GM23248 (cell line): ENCODE data around the gene RPS6KA6. TPM values are rescaled to one million over a fixed set of nuclear protein-coding genes. Genes with fewer than 3 reads are reported as not detected.
A peak's percentile ranks its signal among the peaks of the same experiment; 100 is the strongest.

ENCODE experiments used
- DNase-seq: peaks from one replicate; pipeline ENCODE4 v3.0.0-alpha.2; 2015
- H2AFZ ChIP-seq: fragments of 200-600 bp; sonication (generic); 2 replicates; pipeline ENCODE4 v1.6.1; 2016; ENCODE audit warnings: antibody characterized with exemption
- H3F3A ChIP-seq: fragments of 200-600 bp; sonication (generic); 2 replicates; pipeline ENCODE4 v1.6.1; 2016; ENCODE audit warnings: mild to moderate bottlenecking, antibody characterized with exemption, mixed run types; ENCODE audit not compliant: insufficient read depth
- H3K27ac ChIP-seq: fragments of 200-600 bp; sonication (generic); 2 replicates; pipeline ENCODE4 v1.5.1; 2016; ENCODE audit warnings: mild to moderate bottlenecking
- H3K27me3 ChIP-seq: fragments of 200-600 bp; sonication (generic); replicated peaks from 2 replicates; pipeline ENCODE4 v1.6.1; 2016; ENCODE audit warnings: mild to moderate bottlenecking; ENCODE audit not compliant: insufficient read depth
- H3K36me3 ChIP-seq: fragments of 200-600 bp; sonication (generic); 2 replicates; pipeline ENCODE4 v1.6.1; 2016; ENCODE audit warnings: low read depth, mild to moderate bottlenecking
- H3K4me1 ChIP-seq: fragments of 200-600 bp; sonication (generic); 2 replicates; pipeline ENCODE4 v1.6.1; 2016; ENCODE audit warnings: mild to moderate bottlenecking; ENCODE audit not compliant: insufficient read depth
- H3K4me2 ChIP-seq: fragments of 200-600 bp; sonication (generic); one replicate; pipeline ENCODE4 v1.6.1; 2016; ENCODE audit warnings: mild to moderate bottlenecking; ENCODE audit not compliant: unreplicated experiment
- H3K4me3 ChIP-seq: fragments of 200-600 bp; sonication (generic); 2 replicates; pipeline ENCODE4 v1.5.1; 2016; ENCODE audit warnings: mild to moderate bottlenecking
- H3K79me2 ChIP-seq: fragments of 200-600 bp; sonication (generic); 2 replicates; pipeline ENCODE4 v1.6.1; 2016; ENCODE audit warnings: mild to moderate bottlenecking; ENCODE audit not compliant: insufficient read depth
- H3K9ac ChIP-seq: fragments of 200-600 bp; sonication (generic); 2 replicates; pipeline ENCODE4 v1.6.1; 2016; ENCODE audit warnings: mild to moderate bottlenecking
- H3K9me2 ChIP-seq: fragments of 200-600 bp; sonication (generic); 2 replicates; pipeline ENCODE4 v1.6.1; 2016; ENCODE audit warnings: mixed run types, mild to moderate bottlenecking, moderate library complexity; ENCODE audit not compliant: insufficient read depth
- H3K9me3 ChIP-seq: fragments of 200-600 bp; sonication (generic); one replicate; pipeline ENCODE4 v1.6.1; 2017; ENCODE audit warnings: low read depth
- H4K20me1 ChIP-seq: fragments of 200-600 bp; sonication (generic); 2 replicates; pipeline ENCODE4 v1.6.0; 2016; ENCODE audit not compliant: insufficient read depth
- EZH2 ChIP-seq: fragments of 200-600 bp; sonication (generic); IDR thresholded peaks from 2 replicates; pipeline ENCODE4 v1.6.1; 2018; ENCODE audit warnings: antibody characterized with exemption, mild to moderate bottlenecking; ENCODE audit not compliant: insufficient read depth, poor library complexity, severe bottlenecking
- EZH2phosphoT487 ChIP-seq: fragments of 200-600 bp; sonication (generic); IDR thresholded peaks from 2 replicates; pipeline ENCODE4 v1.6.1; 2018; ENCODE audit warnings: antibody characterized with exemption, moderate library complexity, mild to moderate bottlenecking, low read depth; ENCODE audit not compliant: insufficient read depth
- WGBS, 2 experiments: methylation state at CpG; one replicate each; pipeline ENCODE4 v1.1.6; 2015 to 2017; ENCODE audit warnings: low lambda C conversion rate in 2 of 2, low coverage in 1 of 2; ENCODE audit errors: missing lambda C conversion rate in 2 of 2; 5-methylcytosine and 5-hydroxymethylcytosine counted together
- in situ Hi-C: fragments of 300-500 bp; cut with MboI; formaldehyde crosslinking; loops from 2 replicates; pipeline ENCODE4 v1.15.0; 2020
- polyA plus RNA-seq: library from polyadenylated mRNA; unstranded; fragments of >200 nt; fragmentation: Nextera tagmentation; extraction: Ambion mirVana; gene quantifications from 2 replicates; pipeline ENCODE4 v1.2.1, GENCODE V29; 2016
- total RNA-seq: library from RNA; depleted of rRNA; stranded (reverse); fragments of >200 nt; shearing (Covaris generic); gene quantifications from 2 replicates; pipeline ENCODE4 v1.2.3, GENCODE V29; 2014

RPS6KA6 gene
- total and polyA plus RNA-seq, 2 experiments from 2014 or later = 1.4 to 5.4 TPM

- 38 to 43% methylated on average over 1 of the region's 1 CpG for WGBS, 2 experiments
- Histone ChIP-seq H3K79me2 (no peaks in the 10 kb centered on the region), H3K9ac (peak overlapping the region; percentile 12; the same call in 1 of the 2 replicates), H3K4me3 (peak overlapping the region; percentile 45), H3F3A (peaks cover 18% of the 10 kb centered on the region), H4K20me1 (no peaks in the 10 kb centered on the region), H3K27me3 (no peaks in the 10 kb centered on the region), H3K9me2 (0 out of 2 replicates have a peak, but pooled peaks cover 5% of the 10 kb centered on the region), H3K4me2 (peak overlapping the region; percentile 65), H3K36me3 (no peaks in the 10 kb centered on the region), H2AFZ (peak overlapping the region; percentile 39), H3K4me1 (peaks cover 34% of the 10 kb centered on the region), H3K27ac (peak overlapping the region; percentile 27; the same call in 1 of the 2 replicates), H3K9me3 (no peaks in the 10 kb centered on the region)
- DNase-seq = peak; percentile 24
- TF ChIP-seq EZH2 (no peak), EZH2phosphoT487 (no peak)
- in situ Hi-C loops = no loop called here
Observed at GRCh38 chrX:84165711-84166110, 22.3 kb downstream of the RPS6KA6 start.

DNA sequence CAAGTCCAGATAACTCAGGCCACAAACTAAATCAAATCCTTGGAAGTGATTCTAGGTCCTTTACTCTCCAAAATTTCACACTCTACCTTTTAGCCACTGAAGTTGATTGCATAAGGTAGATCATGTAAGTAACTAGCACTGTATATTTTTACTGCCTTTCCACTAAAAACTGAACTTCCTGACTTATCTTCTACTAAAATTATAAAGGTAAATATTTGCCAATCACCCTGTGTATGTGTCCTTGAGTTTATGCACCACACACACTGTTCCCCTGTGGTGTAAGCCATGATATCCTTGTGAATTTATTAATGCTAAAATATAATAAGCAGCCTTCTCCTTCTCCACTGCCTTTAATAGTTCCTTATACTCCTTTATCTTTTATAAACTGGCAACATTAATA, 25.6 kb downstream of the RPS6KA6 start:
- no peak overlapping the region for H3K9ac ChIP-seq
- TF ChIP-seq EZH2phosphoT487 = no peak
- TF ChIP-seq EZH2 = no peak

GRCh38 chrX:84161641-84162040, 26.4 kb downstream of the RPS6KA6 start:
- 0 out of 2 replicates have a peak, but pooled peaks cover 5% of the 10 kb centered on the region for H3K9me2 ChIP-seq
- H3K9me3 ChIP-seq = no peaks in the 10 kb centered on the region
- no peaks in the 10 kb centered on the region for H3K79me2 ChIP-seq
- H3K4me3 ChIP-seq = no peak overlapping the region
- H3K27ac ChIP-seq = no peak overlapping the region
- peaks cover 26% of the 10 kb centered on the region for H3K4me1 ChIP-seq
- H2AFZ ChIP-seq = no peak overlapping the region
- H3K4me2 ChIP-seq = no peak overlapping the region
- DNase-seq = no peak
- no peak overlapping the region for H3K9ac ChIP-seq
- peaks cover 5% of the 10 kb centered on the region for H3F3A ChIP-seq
- no peaks in the 10 kb centered on the region for H4K20me1 ChIP-seq
- in situ Hi-C loops = no loop called here
- no peak for TF ChIP-seq EZH2
- TF ChIP-seq EZH2phosphoT487 = no peak
- no peaks in the 10 kb centered on the region for H3K36me3 ChIP-seq
- no peaks in the 10 kb centered on the region for H3K27me3 ChIP-seq

More for the DNA sequence above, 25.6 kb downstream of the RPS6KA6 start:
- no peaks in the 10 kb centered on the region for H3K36me3 ChIP-seq
- H3K27ac ChIP-seq = no peak overlapping the region
- H3K4me3 ChIP-seq = no peak overlapping the region
- peaks cover 19% of the 10 kb centered on the region for H3K4me1 ChIP-seq
- H2AFZ ChIP-seq = no peak overlapping the region
- H4K20me1 ChIP-seq = no peaks in the 10 kb centered on the region
- H3K79me2 ChIP-seq = no peaks in the 10 kb centered on the region
- no peaks in the 10 kb centered on the region for H3K9me3 ChIP-seq
- in situ Hi-C loops = no loop called here
- 0 out of 2 replicates have a peak, but pooled peaks cover 5% of the 10 kb centered on the region for H3K9me2 ChIP-seq
- H3K27me3 ChIP-seq = no peaks in the 10 kb centered on the region
- no peaks in the 10 kb centered on the region for H3F3A ChIP-seq
- DNase-seq = no peak
- H3K4me2 ChIP-seq = no peak overlapping the region

DNA sequence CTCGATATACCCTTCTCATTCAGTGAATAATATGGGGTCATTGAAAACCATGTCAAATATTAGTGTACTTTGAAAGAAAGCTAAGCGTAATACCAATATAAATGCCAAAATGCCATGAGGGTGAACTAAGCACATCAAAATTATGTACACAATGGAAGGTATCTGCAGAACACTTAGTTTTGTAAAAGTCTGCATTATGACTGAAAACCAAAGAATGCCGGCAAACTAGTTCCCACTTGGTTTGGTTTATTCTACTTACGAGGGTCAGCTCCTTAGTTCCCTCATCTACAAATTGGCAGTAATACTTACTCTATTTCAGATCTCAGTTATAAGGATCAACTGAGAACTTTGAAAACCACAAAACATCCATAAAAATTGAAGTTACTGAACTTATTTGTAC, 27.3 kb downstream of the RPS6KA6 start:
- WGBS, 2 experiments = 94 to 97% methylated on average over 4 of the region's 4 CpGs
- no peak overlapping the region for H3K4me2 ChIP-seq
- H4K20me1 ChIP-seq = no peaks in the 10 kb centered on the region
- TF ChIP-seq EZH2 (no peak), EZH2phosphoT487 (no peak)
- peaks cover 29% of the 10 kb centered on the region for H3K4me1 ChIP-seq
- H3K9me3 ChIP-seq = no peaks in the 10 kb centered on the region
- peaks cover 14% of the 10 kb centered on the region for H3F3A ChIP-seq
- in situ Hi-C loops = no loop called here
- no peak for DNase-seq
- H3K9ac ChIP-seq = no peak overlapping the region
- H3K36me3 ChIP-seq = no peaks in the 10 kb centered on the region
- no peaks in the 10 kb centered on the region for H3K27me3 ChIP-seq
- no peaks in the 10 kb centered on the region for H3K79me2 ChIP-seq
- H3K27ac ChIP-seq = no peak overlapping the region
- no peak overlapping the region for H3K4me3 ChIP-seq
- no peak overlapping the region for H2AFZ ChIP-seq
- 0 out of 2 replicates have a peak, but pooled peaks cover 5% of the 10 kb centered on the region for H3K9me2 ChIP-seq

GRCh38 chrX:84156821-84157220, 31.2 kb downstream of the RPS6KA6 start:
- Histone ChIP-seq H3K27ac (peak overlapping the region; percentile 41; the same call in 1 of the 2 replicates), H3K4me3 (no peak overlapping the region), H3K9ac (no peak overlapping the region), H3K9me3 (no peaks in the 10 kb centered on the region), H3K27me3 (no peaks in the 10 kb centered on the region), H4K20me1 (no peaks in the 10 kb centered on the region), H3K4me2 (peak overlapping the region; percentile 53), H3K36me3 (no peaks in the 10 kb centered on the region), H2AFZ (0 out of 2 replicates have a peak overlapping the region, but pooled peaks have one; percentile 19), H3K9me2 (no peaks in the 10 kb centered on the region), H3K79me2 (no peaks in the 10 kb centered on the region), H3F3A (peaks cover 21% of the 10 kb centered on the region), H3K4me1 (peaks cover 42% of the 10 kb centered on the region)
- 40 to 44% methylated on average over 1 of the region's 1 CpG for WGBS, 2 experiments
- DNase-seq = peak; percentile 45
- no peak for TF ChIP-seq EZH2
- TF ChIP-seq EZH2phosphoT487 = no peak
- in situ Hi-C loops = no loop called here
